ENCODE results near the gene CAMTA1.

DNA sequence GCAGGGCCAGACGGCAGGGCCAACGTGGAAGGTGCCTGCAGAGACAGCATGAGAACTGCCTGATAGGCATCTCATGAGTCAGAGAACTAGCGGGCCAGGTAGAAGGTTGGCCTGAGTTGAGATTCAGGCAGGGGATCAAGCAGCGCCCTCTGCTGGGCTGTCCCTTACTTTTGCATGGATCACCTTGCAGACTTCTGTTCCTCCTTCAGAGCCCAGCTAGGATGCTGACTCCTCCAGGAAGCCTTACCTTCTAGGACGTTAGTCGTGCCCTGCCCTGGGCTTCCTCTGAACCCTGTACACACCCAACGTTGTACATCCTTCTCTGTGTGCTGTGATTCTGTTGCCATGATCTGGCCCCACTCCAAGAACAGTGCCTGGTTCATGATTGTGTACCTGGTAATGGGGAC, 754.5 kb downstream of the CAMTA1 start:
- no peak for TF ChIP-seq EZH2 (IDR thresholded peaks at IDR 0.05; ENCODE audit: borderline replicate concordance, low read depth, low read length, poor library complexity, severe bottlenecking)
- TF ChIP-seq, protein P1, sequence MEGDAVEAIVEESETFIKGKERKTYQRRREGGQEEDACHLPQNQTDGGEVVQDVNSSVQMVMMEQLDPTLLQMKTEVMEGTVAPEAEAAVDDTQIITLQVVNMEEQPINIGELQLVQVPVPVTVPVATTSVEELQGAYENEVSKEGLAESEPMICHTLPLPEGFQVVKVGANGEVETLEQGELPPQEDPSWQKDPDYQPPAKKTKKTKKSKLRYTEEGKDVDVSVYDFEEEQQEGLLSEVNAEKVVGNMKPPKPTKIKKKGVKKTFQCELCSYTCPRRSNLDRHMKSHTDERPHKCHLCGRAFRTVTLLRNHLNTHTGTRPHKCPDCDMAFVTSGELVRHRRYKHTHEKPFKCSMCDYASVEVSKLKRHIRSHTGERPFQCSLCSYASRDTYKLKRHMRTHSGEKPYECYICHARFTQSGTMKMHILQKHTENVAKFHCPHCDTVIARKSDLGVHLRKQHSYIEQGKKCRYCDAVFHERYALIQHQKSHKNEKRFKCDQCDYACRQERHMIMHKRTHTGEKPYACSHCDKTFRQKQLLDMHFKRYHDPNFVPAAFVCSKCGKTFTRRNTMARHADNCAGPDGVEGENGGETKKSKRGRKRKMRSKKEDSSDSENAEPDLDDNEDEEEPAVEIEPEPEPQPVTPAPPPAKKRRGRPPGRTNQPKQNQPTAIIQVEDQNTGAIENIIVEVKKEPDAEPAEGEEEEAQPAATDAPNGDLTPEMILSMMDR (conservative IDR thresholded peaks at IDR 0.05; ENCODE audit: low read depth, low read length), result peak; percentile 78

All from A673 (cell line).